Measurements from ENCODE around the gene KRTAP22-1. TPM values are rescaled to one million over a fixed set of nuclear protein-coding genes. Genes with fewer than 3 reads are reported as not detected.

Gene KRTAP22-1
- not detected for total RNA-seq

DNA sequence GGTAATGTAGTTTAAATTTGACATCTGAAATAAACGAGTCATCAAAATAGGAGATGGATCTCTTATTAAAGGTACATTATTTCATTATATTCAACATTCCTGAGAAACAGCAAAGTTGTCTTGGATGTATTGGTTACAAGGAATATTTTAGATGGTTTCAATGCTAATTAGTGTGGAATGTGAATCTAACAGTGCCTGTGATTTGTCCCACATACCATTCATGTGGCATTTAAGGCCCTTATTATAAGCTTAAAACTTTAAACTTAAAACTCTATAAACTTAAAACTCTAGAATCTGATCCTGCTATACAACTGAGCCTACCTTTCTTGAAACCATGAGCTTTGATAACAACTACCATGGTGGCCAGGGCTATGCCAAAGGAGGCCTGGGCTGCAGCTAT is at the start of gene KRTAP22-1:
Gene KRTAP22-1, plus strand, starts transcription at position 301 of the 400 bp plus-strand sequence.
- no peak for TF ChIP-seq CTCF (IDR thresholded peaks at IDR 0.05; ENCODE audit: low read depth)

DNA sequence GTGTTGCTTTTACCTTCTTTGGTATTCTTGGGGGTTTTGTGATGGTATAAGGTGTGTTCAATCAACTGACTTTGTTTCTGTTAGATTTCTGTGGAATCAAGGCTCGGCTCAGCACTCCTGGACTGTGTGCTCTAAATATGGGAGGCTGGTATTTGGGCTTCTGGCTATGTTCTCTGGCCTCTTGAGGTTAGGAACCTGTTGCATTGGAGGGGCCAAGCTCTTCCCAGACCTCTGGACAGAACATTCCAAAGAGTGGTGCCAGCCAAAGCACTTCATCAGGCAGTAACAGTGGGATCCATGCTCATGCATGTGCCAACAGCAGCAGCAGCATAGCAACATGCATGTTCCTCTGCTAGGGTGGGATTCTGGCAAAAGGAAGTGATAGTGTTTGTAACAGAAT is 48.1 kb upstream of the KRTAP22-1 start:
- no peak for TF ChIP-seq CTCF (IDR thresholded peaks at IDR 0.05; ENCODE audit: low read depth)

DNA sequence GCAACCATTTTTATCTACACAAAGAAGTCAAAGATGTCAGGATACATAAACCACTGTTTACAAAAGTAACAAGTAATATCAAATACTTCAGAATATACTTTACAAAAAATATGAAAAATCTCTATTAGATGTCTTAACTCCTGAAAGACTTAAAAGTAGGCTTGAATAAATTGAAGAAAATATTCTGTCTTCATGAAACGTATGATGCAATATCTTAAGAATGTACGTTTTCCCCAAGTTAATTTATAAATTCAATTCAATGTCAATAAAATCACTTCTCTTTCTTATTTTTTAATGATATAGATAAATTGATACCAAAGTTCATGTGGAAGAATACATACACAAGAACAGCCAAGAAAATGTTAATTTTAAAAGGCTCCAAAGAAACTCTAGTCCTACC is 45.8 kb upstream of the KRTAP22-1 start:
- TF ChIP-seq CTCF (IDR thresholded peaks at IDR 0.05; ENCODE audit: low read depth) = no peak

GRCh38 chr21:30561264-30561895 is 39.5 kb upstream of the KRTAP22-1 start, which contains the start of gene KRTAP19-7:
Gene KRTAP19-7 (minus strand): TSS chr21:30561314. CDS start chr21:30561289, 25 bp downstream.
- TF ChIP-seq CTCF (IDR thresholded peaks at IDR 0.05; ENCODE audit: low read depth) = no peak

- TF ChIP-seq CTCF (IDR thresholded peaks at IDR 0.05; ENCODE audit: low read depth) = no peak
Observed at GRCh38 chr21:30561957-30562356, 38.9 kb upstream of the KRTAP22-1 start.

DNA sequence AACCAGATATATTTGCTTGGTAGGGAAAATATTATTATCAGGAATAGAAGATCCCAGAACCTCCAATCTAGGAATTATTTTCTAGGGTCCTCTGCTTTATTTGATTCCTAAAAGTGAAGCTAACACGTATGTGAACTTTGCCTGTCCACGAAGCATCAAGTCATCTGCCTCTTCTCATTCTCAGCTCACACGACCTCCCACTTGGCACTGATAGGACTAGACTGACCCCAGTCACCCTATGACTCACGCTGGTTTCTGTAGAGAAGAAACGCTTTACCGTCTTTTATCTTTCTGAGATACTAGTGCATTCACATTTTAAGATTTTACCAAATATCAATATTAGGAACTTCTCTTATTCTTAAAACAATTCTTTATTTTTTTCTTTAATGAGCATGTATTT is 37.8 kb upstream of the KRTAP22-1 start:
- TF ChIP-seq CTCF (IDR thresholded peaks at IDR 0.05; ENCODE audit: low read depth) = no peak

DNA sequence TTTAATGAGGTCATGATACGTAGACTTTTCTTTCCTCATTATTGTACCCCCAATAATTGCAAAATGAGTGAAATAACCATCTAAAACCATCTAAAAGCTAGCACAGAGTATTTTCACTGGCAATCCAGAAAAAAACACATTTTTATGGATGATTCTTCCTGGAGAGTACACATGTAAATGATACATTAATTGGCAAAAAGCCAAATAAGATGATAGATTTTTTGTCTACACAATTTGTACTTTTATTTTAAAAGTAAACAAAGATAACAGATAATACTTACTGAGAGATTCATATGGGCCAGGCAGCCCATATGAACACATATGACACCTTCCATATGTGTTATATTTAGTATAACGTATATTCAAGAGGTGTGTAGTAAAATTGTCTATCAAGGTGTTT is 37.3 kb upstream of the KRTAP22-1 start:
- no peak for TF ChIP-seq CTCF (IDR thresholded peaks at IDR 0.05; ENCODE audit: low read depth)
